Lower leg skin (tissue), 4 donors: ENCODE measurements around the gene PCDHGB7. TPM values are rescaled to one million over a fixed set of nuclear protein-coding genes. Genes with fewer than 3 reads are reported as not detected.
"Not testable (repeated sequence)": the region's sequence is repeated elsewhere in the genome, so short reads cannot be mapped to it uniquely, and the experiment has no call there.

Experiments used
- DNase-seq, 2 donors: peaks; one replicate each; pipeline ENCODE4 v3.0.0-alpha.2; 2019; ENCODE audit warnings: low spot score in 2 of 2
- H3K4me3 ChIP-seq: fragments of 200-600 bp; sonication (generic); 2 replicates; pipeline ENCODE4 v1.5.1; 2017; ENCODE audit warnings: mild to moderate bottlenecking, low read depth; ENCODE audit not compliant: poor library complexity, severe bottlenecking
- POLR2A ChIP-seq, 2 donors: fragments of 450-650 bp; IDR thresholded peaks; one replicate each; pipeline ENCODE4 v1.6.1; 2016 to 2017; ENCODE audit warnings: antibody characterized with exemption in 2 of 2, mild to moderate bottlenecking in 1 of 2, moderate library complexity in 1 of 2
- WGBS, 2 donors: methylation state at CpG; one replicate each; pipeline ENCODE4 v1.1.5; 2018; 5-methylcytosine and 5-hydroxymethylcytosine counted together
- intact Hi-C: fragments of 100-400 bp; cut with DNase I; formaldehyde crosslinking; loops from one replicate; pipeline ENCODE4 v1.15.0; 2023; ENCODE audit warnings: low total_unique reads
- total RNA-seq, 4 donors: library from RNA; depleted of rRNA; stranded (reverse); fragments of >200 nt; gene quantifications; one replicate each; pipeline ENCODE4 v1.1.0, GENCODE V29; 2016
- TF ChIP-seq, protein P1 (sequence below), 3 donors: fragments of 450-650 bp; IDR thresholded peaks; one replicate each; pipeline ENCODE4 v1.5.1; 2016; ENCODE audit warnings: antibody characterized with exemption in 3 of 3, mild to moderate bottlenecking in 3 of 3, moderate library complexity in 2 of 3

Gene PCDHGB7
- total RNA-seq, 4 donors from 2014 or later = 8.0 to 11.3 (median 10.1) TPM

DNA sequence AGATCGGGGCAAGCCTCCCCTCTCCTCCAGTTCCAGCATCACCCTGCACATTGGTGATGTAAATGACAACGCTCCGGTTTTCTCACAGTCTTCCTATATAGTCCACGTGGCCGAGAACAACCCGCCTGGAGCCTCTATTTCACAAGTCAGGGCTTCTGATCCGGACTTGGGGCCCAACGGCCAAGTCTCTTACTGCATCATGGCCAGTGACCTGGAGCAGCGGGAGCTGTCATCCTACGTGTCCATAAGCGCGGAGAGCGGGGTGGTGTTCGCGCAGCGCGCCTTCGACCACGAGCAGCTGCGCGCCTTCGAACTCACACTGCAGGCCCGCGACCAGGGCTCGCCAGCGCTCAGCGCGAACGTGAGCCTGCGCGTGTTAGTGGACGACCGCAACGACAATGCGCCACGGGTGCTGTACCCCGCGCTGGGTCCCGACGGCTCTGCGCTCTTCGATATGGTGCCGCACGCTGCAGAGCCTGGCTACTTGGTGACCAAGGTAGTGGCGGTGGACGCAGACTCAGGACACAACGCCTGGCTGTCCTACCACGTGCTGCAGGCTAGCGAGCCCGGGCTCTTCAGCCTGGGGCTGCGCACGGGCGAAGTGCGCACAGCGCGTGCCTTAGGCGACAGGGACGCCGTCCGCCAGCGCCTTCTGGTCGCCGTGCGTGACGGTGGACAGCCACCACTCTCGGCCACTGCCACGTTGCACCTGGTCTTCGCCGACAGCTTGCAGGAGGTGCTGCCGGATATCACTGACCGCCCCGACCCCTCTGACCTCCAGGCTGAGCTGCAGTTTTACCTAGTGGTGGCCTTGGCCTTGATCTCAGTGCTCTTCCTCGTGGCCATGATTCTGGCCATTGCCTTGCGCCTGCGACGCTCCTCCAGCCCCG, 28.1 kb upstream of the PCDHGB7 start:
- intact Hi-C loops = no loop called here
- H3K4me3 ChIP-seq = no peak overlapping the region
- WGBS, 2 donors = 35 to 39% methylated on average over 31 to 42 of the region's 77 CpGs
- peak in 1 of 2 donors; percentile 62 for DNase-seq
- TF ChIP-seq, protein P1, sequence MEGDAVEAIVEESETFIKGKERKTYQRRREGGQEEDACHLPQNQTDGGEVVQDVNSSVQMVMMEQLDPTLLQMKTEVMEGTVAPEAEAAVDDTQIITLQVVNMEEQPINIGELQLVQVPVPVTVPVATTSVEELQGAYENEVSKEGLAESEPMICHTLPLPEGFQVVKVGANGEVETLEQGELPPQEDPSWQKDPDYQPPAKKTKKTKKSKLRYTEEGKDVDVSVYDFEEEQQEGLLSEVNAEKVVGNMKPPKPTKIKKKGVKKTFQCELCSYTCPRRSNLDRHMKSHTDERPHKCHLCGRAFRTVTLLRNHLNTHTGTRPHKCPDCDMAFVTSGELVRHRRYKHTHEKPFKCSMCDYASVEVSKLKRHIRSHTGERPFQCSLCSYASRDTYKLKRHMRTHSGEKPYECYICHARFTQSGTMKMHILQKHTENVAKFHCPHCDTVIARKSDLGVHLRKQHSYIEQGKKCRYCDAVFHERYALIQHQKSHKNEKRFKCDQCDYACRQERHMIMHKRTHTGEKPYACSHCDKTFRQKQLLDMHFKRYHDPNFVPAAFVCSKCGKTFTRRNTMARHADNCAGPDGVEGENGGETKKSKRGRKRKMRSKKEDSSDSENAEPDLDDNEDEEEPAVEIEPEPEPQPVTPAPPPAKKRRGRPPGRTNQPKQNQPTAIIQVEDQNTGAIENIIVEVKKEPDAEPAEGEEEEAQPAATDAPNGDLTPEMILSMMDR (IDR thresholded peaks at IDR 0.05) = no peak
- no peak for TF ChIP-seq POLR2A (IDR thresholded peaks at IDR 0.05)

DNA sequence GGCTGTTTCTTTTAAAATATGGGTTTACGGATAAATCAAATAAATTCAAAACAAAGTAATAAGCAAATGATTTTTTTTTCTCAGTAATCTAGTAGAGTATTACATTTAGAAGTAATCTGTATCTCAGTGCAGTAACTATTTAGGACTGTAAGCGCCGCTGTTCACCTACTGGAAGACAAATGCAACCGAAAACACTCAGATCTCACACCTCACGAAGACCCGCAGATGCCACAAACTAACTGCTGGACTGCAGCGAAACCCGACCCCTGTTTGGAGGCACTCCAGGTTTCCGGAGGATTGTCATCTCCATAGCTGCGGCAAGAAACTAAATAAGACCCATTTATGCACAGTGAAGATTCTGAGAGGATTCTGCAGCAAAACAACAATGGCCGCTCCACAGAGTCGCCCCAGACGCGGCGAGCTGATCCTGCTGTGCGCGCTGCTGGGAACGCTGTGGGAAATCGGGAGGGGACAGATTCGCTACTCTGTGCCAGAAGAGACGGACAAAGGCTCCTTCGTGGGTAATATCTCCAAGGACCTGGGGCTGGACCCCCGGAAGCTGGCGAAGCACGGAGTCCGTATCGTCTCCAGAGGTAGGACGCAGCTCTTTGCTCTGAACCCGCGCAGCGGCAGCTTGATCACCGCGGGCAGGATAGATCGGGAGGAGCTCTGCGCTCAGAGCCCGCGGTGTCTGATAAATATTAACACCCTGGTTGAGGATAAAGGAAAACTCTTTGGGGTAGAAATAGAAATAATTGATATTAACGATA, 24.9 kb upstream of the PCDHGB7 start, which contains the start of gene PCDHGA8:
Gene PCDHGA8 (plus strand): TSS at position 205 of the 770 bp plus-strand sequence. CDS start 181 bp downstream, at position 386.
- intact Hi-C loops = no loop called here
- H3K4me3 ChIP-seq = no peak within 1 kb of the TSS
- WGBS, 2 donors = 27 to 34% methylated on average over 38 of the region's 38 CpGs
- TF ChIP-seq, protein P1 (IDR thresholded peaks at IDR 0.05) = no peak
- no peak for TF ChIP-seq POLR2A (IDR thresholded peaks at IDR 0.05)
- no peak for DNase-seq

DNA sequence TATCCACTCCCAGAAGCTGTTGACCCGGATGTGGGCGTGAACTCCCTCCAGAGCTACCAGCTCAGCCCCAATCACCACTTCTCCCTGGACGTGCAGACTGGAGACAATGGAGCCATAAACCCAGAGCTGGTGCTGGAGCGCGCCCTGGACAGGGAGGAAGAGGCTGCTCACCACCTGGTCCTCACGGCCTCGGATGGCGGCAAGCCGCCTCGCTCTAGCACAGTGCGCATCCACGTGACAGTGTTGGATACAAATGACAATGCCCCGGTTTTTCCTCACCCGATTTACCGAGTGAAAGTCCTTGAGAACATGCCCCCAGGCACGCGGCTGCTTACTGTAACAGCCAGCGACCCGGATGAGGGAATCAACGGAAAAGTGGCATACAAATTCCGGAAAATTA, 24.2 kb upstream of the PCDHGB7 start:
- TF ChIP-seq, protein P1 (IDR thresholded peaks at IDR 0.05) = no peak
- no peak for TF ChIP-seq POLR2A (IDR thresholded peaks at IDR 0.05)
- intact Hi-C loops = no loop called here
- H3K4me3 ChIP-seq = no peak overlapping the region
- WGBS, 2 donors = 32 to 37% methylated on average over 21 of the region's 21 CpGs
- DNase-seq = no peak

DNA sequence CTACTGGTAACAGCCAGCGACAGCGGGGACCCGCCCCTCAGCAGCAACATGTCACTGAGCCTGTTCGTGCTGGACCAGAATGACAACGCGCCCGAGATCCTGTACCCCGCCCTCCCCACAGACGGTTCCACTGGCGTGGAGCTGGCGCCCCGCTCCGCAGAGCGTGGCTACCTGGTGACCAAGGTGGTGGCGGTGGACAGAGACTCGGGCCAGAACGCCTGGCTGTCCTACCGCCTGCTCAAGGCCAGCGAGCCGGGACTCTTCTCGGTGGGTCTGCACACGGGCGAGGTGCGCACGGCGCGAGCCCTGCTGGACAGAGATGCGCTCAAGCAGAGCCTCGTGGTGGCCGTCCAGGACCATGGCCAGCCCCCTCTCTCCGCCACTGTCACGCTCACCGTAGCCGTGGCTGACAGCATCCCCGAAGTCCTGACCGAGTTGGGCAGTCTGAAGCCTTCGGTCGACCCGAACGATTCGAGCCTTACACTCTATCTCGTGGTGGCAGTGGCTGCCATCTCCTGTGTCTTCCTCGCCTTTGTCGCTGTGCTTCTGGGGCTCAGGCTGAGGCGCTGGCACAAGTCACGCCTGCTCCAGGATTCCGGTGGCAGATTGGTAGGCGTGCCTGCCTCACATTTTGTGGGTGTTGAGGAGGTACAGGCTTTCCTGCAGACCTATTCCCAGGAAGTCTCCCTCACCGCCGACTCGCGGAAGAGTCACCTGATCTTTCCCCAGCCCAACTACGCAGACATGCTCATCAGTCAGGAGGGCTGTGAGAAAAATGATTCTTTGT, 22.9 kb upstream of the PCDHGB7 start:
- H3K4me3 ChIP-seq, intact Hi-C loops, DNase-seq: not testable (repeated sequence)
- WGBS, 2 donors = 33 to 40% methylated on average over 29 to 38 of the region's 53 CpGs

DNA sequence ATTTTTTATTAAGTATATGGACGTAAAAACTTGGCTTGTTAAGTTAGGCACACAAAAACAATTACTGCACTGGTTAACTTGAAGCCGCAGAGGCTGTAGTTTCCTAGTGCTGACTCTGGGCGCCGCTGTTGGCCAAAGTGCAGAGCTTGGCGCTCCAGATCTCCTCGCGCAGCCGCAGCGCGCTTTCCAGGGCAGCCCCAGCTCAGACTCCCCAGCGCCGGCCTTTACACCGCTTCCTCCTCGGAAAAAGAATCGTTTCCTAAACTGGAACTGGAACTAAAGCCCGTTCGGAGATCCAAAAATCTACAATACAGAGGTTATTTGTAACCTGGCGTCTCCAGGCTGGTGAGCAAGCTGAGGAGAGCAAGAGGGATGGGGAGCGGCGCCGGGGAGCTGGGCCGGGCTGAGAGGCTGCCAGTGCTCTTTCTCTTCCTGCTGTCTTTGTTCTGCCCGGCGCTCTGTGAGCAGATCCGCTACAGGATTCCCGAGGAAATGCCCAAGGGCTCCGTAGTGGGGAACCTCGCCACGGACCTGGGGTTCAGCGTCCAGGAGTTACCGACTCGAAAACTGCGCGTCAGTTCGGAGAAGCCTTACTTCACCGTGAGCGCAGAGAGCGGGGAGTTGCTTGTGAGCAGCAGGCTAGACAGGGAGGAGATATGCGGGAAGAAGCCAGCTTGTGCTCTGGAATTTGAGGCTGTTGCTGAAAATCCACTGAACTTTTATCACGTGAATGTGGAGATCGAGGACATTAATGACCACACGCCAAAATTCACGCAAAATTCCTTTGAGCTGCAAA, 19.5 kb upstream of the PCDHGB7 start, which contains the start of gene PCDHGB5:
Gene PCDHGB5 (plus strand): TSS at position 192 of the 796 bp plus-strand sequence. CDS start 181 bp downstream, at position 373.
- DNase-seq = peak in 1 of 2 donors; percentile 83
- H3K4me3 ChIP-seq, intact Hi-C loops: not testable (repeated sequence)
- 8 to 10% methylated on average over 22 to 27 of the region's 43 CpGs for WGBS, 2 donors

DNA sequence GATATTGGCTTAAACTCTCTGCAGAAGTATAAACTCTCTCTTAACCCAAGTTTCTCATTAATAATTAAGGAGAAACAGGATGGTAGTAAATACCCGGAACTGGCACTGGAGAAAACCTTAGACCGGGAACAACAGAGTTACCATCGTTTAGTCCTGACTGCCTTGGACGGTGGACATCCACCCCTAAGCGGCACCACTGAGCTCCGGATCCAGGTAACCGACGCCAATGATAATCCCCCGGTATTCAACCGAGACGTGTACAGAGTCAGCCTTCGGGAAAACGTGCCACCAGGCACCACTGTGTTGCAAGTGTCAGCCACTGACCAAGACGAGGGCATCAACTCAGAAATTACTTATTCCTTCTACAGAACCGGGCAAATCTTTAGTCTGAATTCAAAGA, 18.9 kb upstream of the PCDHGB7 start:
- intact Hi-C loops = no loop called here
- WGBS, 2 donors = 29 to 30% methylated on average over 15 of the region's 15 CpGs
- no peak for DNase-seq
- no peak overlapping the region for H3K4me3 ChIP-seq
- no peak for TF ChIP-seq POLR2A (IDR thresholded peaks at IDR 0.05)
- TF ChIP-seq, protein P1 (IDR thresholded peaks at IDR 0.05) = no peak
